Lung (tissue), 12 donors: ENCODE results near the gene CFAP20. TPM values are rescaled to one million over a fixed set of nuclear protein-coding genes. Genes with fewer than 3 reads are reported as not detected.
A peak's percentile ranks its signal among the peaks of the same experiment; 100 is the strongest.

Experiments
- ATAC-seq: fragments of 200-7000 bp; cut with Tn5 transposase; one replicate; pipeline ENCODE4 v1.9.1; 2020; ENCODE audit warnings: moderate number of reproducible peaks; ENCODE audit not compliant: insufficient read depth, low FRiP score
- DNase-seq, 3 donors: peaks; one replicate each; pipeline ENCODE4 v3.0.0-alpha.2; 2013 to 2017
- H3K27ac ChIP-seq, 2 donors: one replicate each; pipeline ENCODE4 v1.5.1; 2013; ENCODE audit warnings: mild to moderate bottlenecking in 2 of 2, moderate library complexity in 2 of 2, control low read depth in 1 of 2, inconsistent platforms in 1 of 2, low read depth in 1 of 2, low read length in 1 of 2
- H3K27me3 ChIP-seq, 3 donors: one replicate each; pipeline ENCODE4 v1.5.1; 2013; ENCODE audit warnings: low read length in 2 of 3; ENCODE audit not compliant: control insufficient read depth in 3 of 3, insufficient read depth in 3 of 3
- H3K36me3 ChIP-seq, 4 donors: one replicate each; pipeline ENCODE4 v1.5.1; 2013; ENCODE audit warnings: low read length in 4 of 4, mild to moderate bottlenecking in 1 of 4, moderate library complexity in 1 of 4; ENCODE audit not compliant: control insufficient read depth in 4 of 4, insufficient read depth in 4 of 4
- H3K4me1 ChIP-seq, 5 donors: one replicate each; pipeline ENCODE4 v1.5.1; 2013; ENCODE audit warnings: low read length in 5 of 5, mild to moderate bottlenecking in 2 of 5, moderate library complexity in 1 of 5; ENCODE audit not compliant: control insufficient read depth in 5 of 5, insufficient read depth in 5 of 5
- H3K4me3 ChIP-seq: one replicate; pipeline ENCODE4 v1.5.1; 2013; ENCODE audit warnings: mild to moderate bottlenecking, control low read depth, moderate library complexity
- H3K9ac ChIP-seq, 2 donors: one replicate each; pipeline ENCODE4 v1.5.1; 2013; ENCODE audit warnings: low read length in 2 of 2, control low read depth in 1 of 2; ENCODE audit not compliant: insufficient read depth in 1 of 2
- H3K9me3 ChIP-seq, 4 donors: one replicate each; pipeline ENCODE4 v1.5.1; 2013; ENCODE audit warnings: low read length in 3 of 4, mild to moderate bottlenecking in 1 of 4, moderate library complexity in 1 of 4; ENCODE audit not compliant: control insufficient read depth in 4 of 4, insufficient read depth in 3 of 4
- WGBS, 2 donors: extraction: QIAGEN DNeasy Blood & Tissue Kit; methylation state at CpG; one replicate each; pipeline ENCODE4 v1.1.7; 2013; 5-methylcytosine and 5-hydroxymethylcytosine counted together
- polyA plus RNA-seq, 2 donors: library from polyadenylated mRNA; stranded (reverse); fragments of 200-250 nt; gene quantifications; one replicate each; pipeline ENCODE4 v1.2.1, GENCODE V29; 2013
- total RNA-seq, 2 donors: library from RNA; depleted of rRNA in 1 of 2; stranded (reverse); fragments of >200 nt in 1 of 2; gene quantifications; one replicate each; pipeline ENCODE4 v1.2.1, GENCODE V29; 2014 to 2021
- TF ChIP-seq, protein P1 (sequence below): IDR thresholded peaks from 2 replicates; pipeline ENCODE4 v1.5.1; 2012; ENCODE audit warnings: mild to moderate bottlenecking; ENCODE audit errors: control extremely low read depth, extremely low read depth
- donor health status: control.
- donor health status: control.
- donor health status: Bipolar disorder and iron deficiency.
- donor health status: healthy.
- donor health status: DM: yes; HTN: yes; CAD: no.

CFAP20 gene
- total and polyA plus RNA-seq, 4 donors = 20.6 to 86.3 (median 34.7) TPM

GRCh38 chr16:58116529-58116928, 12.7 kb downstream of the CFAP20 start:
- H3K27ac ChIP-seq = peak overlapping the region in 1 of 2 donors; percentile 43
- no peaks in the 10 kb centered on the region for H3K9me3 ChIP-seq
- peaks cover 4 to 45% (median 29%) of the 10 kb centered on the region in 5 donors for H3K4me1 ChIP-seq
- H3K4me3 ChIP-seq = no peak overlapping the region
- H3K36me3 ChIP-seq = peaks cover 6 to 43% (median 31%) of the 10 kb centered on the region in 4 donors
- no peak overlapping the region for H3K9ac ChIP-seq
- ATAC-seq (no peak), DNase-seq (no peak)
- no peaks in the 10 kb centered on the region for H3K27me3 ChIP-seq
- TF ChIP-seq, protein P1, sequence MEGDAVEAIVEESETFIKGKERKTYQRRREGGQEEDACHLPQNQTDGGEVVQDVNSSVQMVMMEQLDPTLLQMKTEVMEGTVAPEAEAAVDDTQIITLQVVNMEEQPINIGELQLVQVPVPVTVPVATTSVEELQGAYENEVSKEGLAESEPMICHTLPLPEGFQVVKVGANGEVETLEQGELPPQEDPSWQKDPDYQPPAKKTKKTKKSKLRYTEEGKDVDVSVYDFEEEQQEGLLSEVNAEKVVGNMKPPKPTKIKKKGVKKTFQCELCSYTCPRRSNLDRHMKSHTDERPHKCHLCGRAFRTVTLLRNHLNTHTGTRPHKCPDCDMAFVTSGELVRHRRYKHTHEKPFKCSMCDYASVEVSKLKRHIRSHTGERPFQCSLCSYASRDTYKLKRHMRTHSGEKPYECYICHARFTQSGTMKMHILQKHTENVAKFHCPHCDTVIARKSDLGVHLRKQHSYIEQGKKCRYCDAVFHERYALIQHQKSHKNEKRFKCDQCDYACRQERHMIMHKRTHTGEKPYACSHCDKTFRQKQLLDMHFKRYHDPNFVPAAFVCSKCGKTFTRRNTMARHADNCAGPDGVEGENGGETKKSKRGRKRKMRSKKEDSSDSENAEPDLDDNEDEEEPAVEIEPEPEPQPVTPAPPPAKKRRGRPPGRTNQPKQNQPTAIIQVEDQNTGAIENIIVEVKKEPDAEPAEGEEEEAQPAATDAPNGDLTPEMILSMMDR = no peak
- WGBS, 2 donors = 86 to 92% methylated on average over 6 of the region's 6 CpGs

DNA sequence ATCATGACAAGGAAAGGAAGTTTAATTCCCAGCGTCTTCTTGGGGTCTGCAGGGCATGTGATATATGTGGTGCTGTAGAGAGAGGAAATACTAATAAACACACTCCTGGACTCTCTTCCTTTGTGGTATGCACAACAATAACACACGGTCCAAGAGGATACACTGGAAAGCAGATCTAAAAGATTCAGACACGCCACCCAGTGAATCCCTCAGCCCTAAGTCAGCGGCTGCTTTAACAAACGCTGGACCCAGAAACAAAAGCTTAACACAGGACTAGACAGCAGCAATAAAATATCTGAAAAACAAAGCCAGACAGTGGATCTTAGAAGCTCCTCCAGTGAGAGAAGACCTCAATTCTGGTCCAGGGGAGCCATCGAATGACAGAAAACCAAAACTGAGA, 13.1 kb downstream of the CFAP20 start:
- Histone ChIP-seq H3K9me3 (no peaks in the 10 kb centered on the region), H3K27me3 (no peaks in the 10 kb centered on the region), H3K9ac (no peak overlapping the region), H3K27ac (peak overlapping the region in 1 of 2 donors; percentile 43), H3K4me1 (peaks cover 4 to 40% (median 25%) of the 10 kb centered on the region in 5 donors), H3K36me3 (peaks cover 6 to 43% (median 31%) of the 10 kb centered on the region in 4 donors), H3K4me3 (no peak overlapping the region)
- TF ChIP-seq, protein P1 = no peak
- ATAC-seq = no peak
- no peak for DNase-seq
- WGBS, 2 donors = 62 to 69% methylated on average over 6 of the region's 6 CpGs

GRCh38 chr16:58114827-58115825, 14.1 kb downstream of the CFAP20 start:
- Histone ChIP-seq H3K4me1 (peaks cover 4 to 35% (median 19%) of the 10 kb centered on the region in 5 donors), H3K27ac (peak overlapping the region; percentile 24 to 81), H3K4me3 (no peak overlapping the region), H3K9ac (no peak overlapping the region), H3K36me3 (peaks cover 6 to 43% (median 31%) of the 10 kb centered on the region in 4 donors), H3K27me3 (no peaks in the 10 kb centered on the region), H3K9me3 (no peaks in the 10 kb centered on the region)
- TF ChIP-seq, protein P1 = no peak
- 70 to 84% methylated on average over 23 of the region's 23 CpGs for WGBS, 2 donors
- ATAC-seq (no peak), DNase-seq (peak in 2 of 3 donors; percentile 57 to 75)
